Liver (tissue), 9 donors: ENCODE measurements around the gene KIAA1217. TPM values are rescaled to one million over a fixed set of nuclear protein-coding genes. Genes with fewer than 3 reads are reported as not detected.

Experiments
- DNase-seq: peaks from one replicate; pipeline ENCODE4 v3.0.0-alpha.2; 2017; ENCODE audit warnings: low spot score
- H3K27ac ChIP-seq, 2 donors: one replicate each; pipeline ENCODE4 v1.7.0; 2013; ENCODE audit warnings: inconsistent platforms in 2 of 2, low read length in 2 of 2, control low read depth in 1 of 2, low read depth in 1 of 2, mild to moderate bottlenecking in 1 of 2
- H3K27me3 ChIP-seq, 4 donors: one replicate each; pipeline versions ENCODE4 v1.6.1 to v1.7.0; 2013; ENCODE audit warnings: low read length in 3 of 4, inconsistent platforms in 1 of 4, mild to moderate bottlenecking in 1 of 4, moderate library complexity in 1 of 4; ENCODE audit not compliant: control insufficient read depth in 4 of 4, insufficient read depth in 4 of 4
- H3K36me3 ChIP-seq, 4 donors: one replicate each; pipeline versions ENCODE4 v1.6.1 to v1.7.0; 2013; ENCODE audit warnings: low read length in 3 of 4, mild to moderate bottlenecking in 3 of 4, low read depth in 1 of 4, moderate library complexity in 1 of 4; ENCODE audit not compliant: control insufficient read depth in 4 of 4, insufficient read depth in 3 of 4
- H3K4me1 ChIP-seq, 4 donors: one replicate each; pipeline versions ENCODE4 v1.6.1 to v1.7.0; 2013; ENCODE audit warnings: low read length in 3 of 4, mild to moderate bottlenecking in 3 of 4, moderate library complexity in 1 of 4; ENCODE audit not compliant: control insufficient read depth in 4 of 4, insufficient read depth in 4 of 4
- H3K4me3 ChIP-seq, 3 donors: one replicate each; pipeline versions ENCODE4 v1.6.1 to v1.7.0; 2013; ENCODE audit warnings: low read length in 3 of 3, control low read depth in 1 of 3, low read depth in 1 of 3, mild to moderate bottlenecking in 1 of 3
- H3K9ac ChIP-seq, 2 donors: one replicate each; pipeline ENCODE4 v1.7.0; 2013; ENCODE audit warnings: low read length in 2 of 2, mild to moderate bottlenecking in 2 of 2, moderate library complexity in 2 of 2, control low read depth in 1 of 2, low read depth in 1 of 2
- H3K9me3 ChIP-seq, 4 donors: one replicate each; pipeline versions ENCODE4 v1.6.1 to v1.7.0; 2013; ENCODE audit warnings: low read length in 3 of 4; ENCODE audit not compliant: control insufficient read depth in 4 of 4
- EGR1 ChIP-seq, 2 donors: IDR thresholded peaks; 2 replicates each; pipeline ENCODE4 v1.6.1; 2016 to 2018; ENCODE audit warnings: antibody characterized with exemption in 2 of 2, low read depth in 2 of 2
- FOXA1 ChIP-seq: IDR thresholded peaks from 2 replicates; pipeline ENCODE4 v1.6.1; 2016; ENCODE audit warnings: antibody characterized with exemption
- GABPA ChIP-seq, 2 donors: IDR thresholded peaks in 1 of 2; conservative IDR thresholded peaks in 1 of 2; 2 replicates each; pipeline ENCODE4 v1.6.1; 2016; ENCODE audit warnings: antibody characterized with exemption in 2 of 2, mild to moderate bottlenecking in 1 of 2, moderate library complexity in 1 of 2
- HNF4A ChIP-seq, 2 donors: conservative IDR thresholded peaks; 2 replicates each; pipeline ENCODE4 v1.6.1; 2016; ENCODE audit warnings: antibody characterized with exemption in 2 of 2, mild to moderate bottlenecking in 2 of 2
- JUND ChIP-seq, 2 donors: IDR thresholded peaks; 2 replicates each; pipeline ENCODE4 v1.6.1; 2016; ENCODE audit warnings: antibody characterized with exemption in 2 of 2
- NR2F2 ChIP-seq: IDR thresholded peaks from 2 replicates; pipeline ENCODE4 v1.6.1; 2016; ENCODE audit warnings: antibody characterized with exemption
- RXRA ChIP-seq, 2 donors: IDR thresholded peaks; 2 replicates each; pipeline ENCODE4 v1.6.1; 2017 to 2018; ENCODE audit warnings: antibody characterized with exemption in 2 of 2, mild to moderate bottlenecking in 1 of 2
- SP1 ChIP-seq: IDR thresholded peaks from 2 replicates; pipeline ENCODE4 v1.6.1; 2018; ENCODE audit warnings: antibody characterized with exemption, mild to moderate bottlenecking
- TAF1 ChIP-seq: conservative IDR thresholded peaks from 2 replicates; pipeline ENCODE4 v1.6.1; 2016; ENCODE audit warnings: antibody characterized with exemption, mild to moderate bottlenecking
- YY1 ChIP-seq: IDR thresholded peaks from 2 replicates; pipeline ENCODE4 v1.6.1; 2016; ENCODE audit warnings: antibody characterized with exemption, mild to moderate bottlenecking
- WGBS: extraction: QIAGEN DNeasy Blood & Tissue Kit; methylation state at CpG from one replicate; pipeline ENCODE4 v1.1.7; 2013; 5-methylcytosine and 5-hydroxymethylcytosine counted together
- polyA plus RNA-seq, 2 donors: library from polyadenylated mRNA; stranded (reverse) in 1 of 2; unstranded in 1 of 2; fragments of 200-250 nt in 1 of 2; fragments of >200 nt in 1 of 2; fragmentation: Nextera tagmentation in 1 of 2; extraction: Ambion mirVana in 1 of 2; gene quantifications; one replicate each; pipeline versions ENCODE4 v1.2.1 to v1.2.3, GENCODE V29; 2013 to 2015
- total RNA-seq, 2 donors: library from RNA; depleted of rRNA; stranded (reverse); fragments of >200 nt; gene quantifications; one replicate each; pipeline ENCODE4 v1.2.3, GENCODE V29; 2014
- TF ChIP-seq, protein P1 (sequence below): IDR thresholded peaks from 2 replicates; pipeline ENCODE4 v1.6.1; 2016; ENCODE audit warnings: antibody characterized with exemption
- TF ChIP-seq, protein P2 (sequence below): IDR thresholded peaks from 2 replicates; pipeline ENCODE4 v1.6.1; 2016; ENCODE audit warnings: antibody characterized with exemption, mild to moderate bottlenecking
- TF ChIP-seq, protein P3 (sequence below): IDR thresholded peaks from 2 replicates; pipeline ENCODE4 v1.6.1; 2016; ENCODE audit warnings: antibody characterized with exemption
- TF ChIP-seq, protein P4 (sequence below): fragments of 150-350 bp; IDR thresholded peaks from 2 replicates; pipeline ENCODE4 v1.5.1; 2017; ENCODE audit warnings: improper control_type of control experiment, low read depth, low read length; ENCODE audit not compliant: missing input control
- TF ChIP-seq, protein P5 (sequence below): IDR thresholded peaks from 2 replicates; pipeline ENCODE4 v1.6.1; 2016; ENCODE audit warnings: antibody characterized with exemption
- donor health status: healthy.
- donor health status: healthy.
- donor health status: healthy.
- donor health status: healthy.
- donor health status: healthy.

KIAA1217 gene
- total and polyA plus RNA-seq, 4 donors = 4.5 to 12.8 (median 6.8) TPM

DNA sequence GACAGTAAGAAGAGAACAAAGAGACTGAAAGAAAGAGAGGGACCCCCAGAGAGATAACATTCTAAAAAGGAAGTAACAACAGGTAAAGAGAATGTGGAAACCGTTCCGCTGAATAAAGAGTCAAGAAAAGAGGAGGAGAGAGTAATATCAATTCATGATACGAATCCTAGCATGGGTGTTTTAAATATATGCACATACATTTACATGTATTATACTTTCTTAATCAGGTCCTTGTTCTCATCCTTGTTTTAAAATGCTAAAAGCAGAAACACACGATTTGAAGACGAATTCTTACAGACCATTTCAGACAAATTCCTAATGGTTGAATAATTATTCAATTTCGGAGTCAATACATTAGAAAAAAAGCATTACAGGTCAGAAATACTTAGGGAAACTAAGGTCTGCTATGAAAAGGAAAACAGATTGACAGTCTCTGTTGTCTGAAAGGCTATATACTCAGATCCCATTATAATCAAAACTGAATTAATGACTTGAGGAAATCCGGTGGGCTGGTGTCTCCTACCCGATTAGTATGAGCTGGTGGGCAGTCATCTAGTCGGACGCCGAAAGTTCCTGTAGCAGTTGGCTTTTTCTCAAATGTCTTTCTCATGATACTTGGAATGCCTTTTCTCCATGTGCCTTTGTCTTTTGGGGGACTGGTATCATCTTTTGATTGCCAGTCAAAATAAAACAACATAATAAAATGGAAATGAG is 387.4 kb downstream of the KIAA1217 start (continued):
- TF ChIP-seq, protein P1, sequence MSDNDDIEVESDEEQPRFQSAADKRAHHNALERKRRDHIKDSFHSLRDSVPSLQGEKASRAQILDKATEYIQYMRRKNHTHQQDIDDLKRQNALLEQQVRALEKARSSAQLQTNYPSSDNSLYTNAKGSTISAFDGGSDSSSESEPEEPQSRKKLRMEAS = no peak
- TF ChIP-seq JUND (IDR thresholded peaks at IDR 0.05) (no peak), TAF1 (no peak), HNF4A (conservative IDR thresholded peaks at IDR 0.05) (no peak), EGR1 (IDR thresholded peaks at IDR 0.05; ENCODE audit: low read depth in 2 of 2) (no peak), YY1 (no peak), SP1 (no peak), FOXA1 (no peak)
- TF ChIP-seq, protein P2, sequence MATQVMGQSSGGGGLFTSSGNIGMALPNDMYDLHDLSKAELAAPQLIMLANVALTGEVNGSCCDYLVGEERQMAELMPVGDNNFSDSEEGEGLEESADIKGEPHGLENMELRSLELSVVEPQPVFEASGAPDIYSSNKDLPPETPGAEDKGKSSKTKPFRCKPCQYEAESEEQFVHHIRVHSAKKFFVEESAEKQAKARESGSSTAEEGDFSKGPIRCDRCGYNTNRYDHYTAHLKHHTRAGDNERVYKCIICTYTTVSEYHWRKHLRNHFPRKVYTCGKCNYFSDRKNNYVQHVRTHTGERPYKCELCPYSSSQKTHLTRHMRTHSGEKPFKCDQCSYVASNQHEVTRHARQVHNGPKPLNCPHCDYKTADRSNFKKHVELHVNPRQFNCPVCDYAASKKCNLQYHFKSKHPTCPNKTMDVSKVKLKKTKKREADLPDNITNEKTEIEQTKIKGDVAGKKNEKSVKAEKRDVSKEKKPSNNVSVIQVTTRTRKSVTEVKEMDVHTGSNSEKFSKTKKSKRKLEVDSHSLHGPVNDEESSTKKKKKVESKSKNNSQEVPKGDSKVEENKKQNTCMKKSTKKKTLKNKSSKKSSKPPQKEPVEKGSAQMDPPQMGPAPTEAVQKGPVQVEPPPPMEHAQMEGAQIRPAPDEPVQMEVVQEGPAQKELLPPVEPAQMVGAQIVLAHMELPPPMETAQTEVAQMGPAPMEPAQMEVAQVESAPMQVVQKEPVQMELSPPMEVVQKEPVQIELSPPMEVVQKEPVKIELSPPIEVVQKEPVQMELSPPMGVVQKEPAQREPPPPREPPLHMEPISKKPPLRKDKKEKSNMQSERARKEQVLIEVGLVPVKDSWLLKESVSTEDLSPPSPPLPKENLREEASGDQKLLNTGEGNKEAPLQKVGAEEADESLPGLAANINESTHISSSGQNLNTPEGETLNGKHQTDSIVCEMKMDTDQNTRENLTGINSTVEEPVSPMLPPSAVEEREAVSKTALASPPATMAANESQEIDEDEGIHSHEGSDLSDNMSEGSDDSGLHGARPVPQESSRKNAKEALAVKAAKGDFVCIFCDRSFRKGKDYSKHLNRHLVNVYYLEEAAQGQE = no peak
- TF ChIP-seq, protein P3, sequence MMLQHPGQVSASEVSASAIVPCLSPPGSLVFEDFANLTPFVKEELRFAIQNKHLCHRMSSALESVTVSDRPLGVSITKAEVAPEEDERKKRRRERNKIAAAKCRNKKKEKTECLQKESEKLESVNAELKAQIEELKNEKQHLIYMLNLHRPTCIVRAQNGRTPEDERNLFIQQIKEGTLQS = no peak

DNA sequence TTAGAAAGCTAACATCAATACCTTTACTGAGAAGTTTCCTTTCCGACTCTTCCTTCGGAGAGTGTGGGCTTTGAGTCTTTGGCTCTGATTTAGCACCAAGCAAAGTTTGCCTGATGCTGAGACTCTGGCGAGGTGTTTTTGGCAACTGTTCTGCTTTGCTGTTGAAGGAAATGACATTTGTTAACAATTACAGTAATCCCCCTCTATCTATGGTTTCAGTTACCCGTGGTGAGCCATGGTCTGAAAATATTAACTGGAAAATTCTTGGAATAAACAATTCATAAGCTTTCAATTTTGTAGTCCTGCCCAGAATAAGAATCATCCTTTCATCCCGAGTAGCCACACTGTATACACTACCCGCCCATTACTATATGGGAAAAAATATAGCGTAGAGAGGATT is 388.5 kb downstream of the KIAA1217 start:
- TF ChIP-seq YY1 = no peak
- no peak for TF ChIP-seq NR2F2
- TF ChIP-seq RXRA (IDR thresholded peaks at IDR 0.05) = no peak
- no peak for TF ChIP-seq TAF1
- TF ChIP-seq, protein P3 = no peak
- TF ChIP-seq EGR1 (IDR thresholded peaks at IDR 0.05; ENCODE audit: low read depth in 2 of 2) = no peak
- TF ChIP-seq GABPA (IDR thresholded peaks at IDR 0.05 in 1 of 2, conservative IDR thresholded peaks at IDR 0.05 in 1 of 2) = no peak
- TF ChIP-seq SP1 = no peak
- TF ChIP-seq, protein P2 = no peak
- TF ChIP-seq, protein P4, sequence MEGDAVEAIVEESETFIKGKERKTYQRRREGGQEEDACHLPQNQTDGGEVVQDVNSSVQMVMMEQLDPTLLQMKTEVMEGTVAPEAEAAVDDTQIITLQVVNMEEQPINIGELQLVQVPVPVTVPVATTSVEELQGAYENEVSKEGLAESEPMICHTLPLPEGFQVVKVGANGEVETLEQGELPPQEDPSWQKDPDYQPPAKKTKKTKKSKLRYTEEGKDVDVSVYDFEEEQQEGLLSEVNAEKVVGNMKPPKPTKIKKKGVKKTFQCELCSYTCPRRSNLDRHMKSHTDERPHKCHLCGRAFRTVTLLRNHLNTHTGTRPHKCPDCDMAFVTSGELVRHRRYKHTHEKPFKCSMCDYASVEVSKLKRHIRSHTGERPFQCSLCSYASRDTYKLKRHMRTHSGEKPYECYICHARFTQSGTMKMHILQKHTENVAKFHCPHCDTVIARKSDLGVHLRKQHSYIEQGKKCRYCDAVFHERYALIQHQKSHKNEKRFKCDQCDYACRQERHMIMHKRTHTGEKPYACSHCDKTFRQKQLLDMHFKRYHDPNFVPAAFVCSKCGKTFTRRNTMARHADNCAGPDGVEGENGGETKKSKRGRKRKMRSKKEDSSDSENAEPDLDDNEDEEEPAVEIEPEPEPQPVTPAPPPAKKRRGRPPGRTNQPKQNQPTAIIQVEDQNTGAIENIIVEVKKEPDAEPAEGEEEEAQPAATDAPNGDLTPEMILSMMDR = no peak
- TF ChIP-seq, protein P5, sequence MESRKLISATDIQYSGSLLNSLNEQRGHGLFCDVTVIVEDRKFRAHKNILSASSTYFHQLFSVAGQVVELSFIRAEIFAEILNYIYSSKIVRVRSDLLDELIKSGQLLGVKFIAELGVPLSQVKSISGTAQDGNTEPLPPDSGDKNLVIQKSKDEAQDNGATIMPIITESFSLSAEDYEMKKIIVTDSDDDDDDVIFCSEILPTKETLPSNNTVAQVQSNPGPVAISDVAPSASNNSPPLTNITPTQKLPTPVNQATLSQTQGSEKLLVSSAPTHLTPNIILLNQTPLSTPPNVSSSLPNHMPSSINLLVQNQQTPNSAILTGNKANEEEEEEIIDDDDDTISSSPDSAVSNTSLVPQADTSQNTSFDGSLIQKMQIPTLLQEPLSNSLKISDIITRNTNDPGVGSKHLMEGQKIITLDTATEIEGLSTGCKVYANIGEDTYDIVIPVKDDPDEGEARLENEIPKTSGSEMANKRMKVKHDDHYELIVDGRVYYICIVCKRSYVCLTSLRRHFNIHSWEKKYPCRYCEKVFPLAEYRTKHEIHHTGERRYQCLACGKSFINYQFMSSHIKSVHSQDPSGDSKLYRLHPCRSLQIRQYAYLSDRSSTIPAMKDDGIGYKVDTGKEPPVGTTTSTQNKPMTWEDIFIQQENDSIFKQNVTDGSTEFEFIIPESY = no peak
- WGBS = 95% methylated on average over 7 of the region's 7 CpGs
- no peak overlapping the region for H3K27ac ChIP-seq
- H3K36me3 ChIP-seq = peaks cover 9 to 68% (median 50%) of the 10 kb centered on the region in 4 donors
- H3K9me3 ChIP-seq = no peaks in the 10 kb centered on the region
- H3K9ac ChIP-seq = no peak overlapping the region
- H3K4me1 ChIP-seq = no peaks in the 10 kb centered on the region
- DNase-seq = no peak
- no peaks in the 10 kb centered on the region for H3K27me3 ChIP-seq
- no peak overlapping the region for H3K4me3 ChIP-seq
